Keratinocyte (primary cell): ENCODE results near the gene PAX5. TPM values are rescaled to one million over a fixed set of nuclear protein-coding genes. Genes with fewer than 3 reads are reported as not detected.
A peak's percentile ranks its signal among the peaks of the same experiment; 100 is the strongest.

Source experiments
- DNase-seq: peaks from one replicate; pipeline ENCODE4 v3.0.0-alpha.2; 2011; ENCODE audit warnings: low read depth, missing footprints, low spot score
- FAIRE-seq: peaks from 2 replicates; lab custom pipeline; 2011; peaks lifted over from hg19 to GRCh38; lab: Jason Lieb, UNC
- H2AFZ ChIP-seq: 2 replicates; pipeline ENCODE4 v1.6.0; 2012; ENCODE audit warnings: low read length, control low read depth, inconsistent platforms; ENCODE audit not compliant: control insufficient read depth
- H3K27ac ChIP-seq: 2 replicates; pipeline ENCODE4 v1.5.1; 2011; ENCODE audit warnings: low read length; ENCODE audit not compliant: control insufficient read depth, insufficient read depth
- H3K27me3 ChIP-seq: 3 replicates; pipeline ENCODE4 v1.6.0; 2011; ENCODE audit warnings: low read length; ENCODE audit not compliant: control insufficient read depth, insufficient read depth; ENCODE audit errors: extremely low read depth
- H3K36me3 ChIP-seq, 2 experiments: 2 replicates in 1 of 2; 3 replicates in 1 of 2; pipeline ENCODE4 v1.5.1; 2011; ENCODE audit warnings: low read length in 2 of 2, mild to moderate bottlenecking in 1 of 2; ENCODE audit not compliant: control insufficient read depth in 2 of 2, insufficient read depth in 2 of 2; ENCODE audit errors: extremely low read depth in 1 of 2
- H3K4me1 ChIP-seq: 3 replicates; pipeline ENCODE4 v1.5.1; 2011; ENCODE audit warnings: low read length; ENCODE audit not compliant: control insufficient read depth, insufficient read depth; ENCODE audit errors: extremely low read depth
- H3K4me2 ChIP-seq: 3 replicates; pipeline ENCODE4 v1.6.0; 2011; ENCODE audit warnings: low read depth, low read length; ENCODE audit not compliant: control insufficient read depth, insufficient read depth; ENCODE audit errors: extremely low read depth
- H3K4me3 ChIP-seq, 3 experiments: fragments of 200-600 bp in 1 of 3; sonication (generic) in 1 of 3; 2 replicates in 2 of 3; 3 replicates in 1 of 3; pipeline ENCODE4 v1.5.1; 2011 to 2016; ENCODE audit warnings: low read length in 3 of 3, mild to moderate bottlenecking in 3 of 3, control low read depth in 2 of 3, inconsistent platforms in 1 of 3, low read depth in 1 of 3, mixed read lengths in 1 of 3, mixed run types in 1 of 3, moderate library complexity in 1 of 3; ENCODE audit not compliant: control insufficient read depth in 2 of 3, insufficient read depth in 2 of 3; ENCODE audit errors: extremely low read depth in 1 of 3
- H3K79me2 ChIP-seq: 2 replicates; pipeline ENCODE4 v1.6.0; 2012; ENCODE audit warnings: low read length; ENCODE audit not compliant: control insufficient read depth, insufficient read depth
- H3K9ac ChIP-seq: 3 replicates; pipeline ENCODE4 v1.6.0; 2011; ENCODE audit warnings: low read length; ENCODE audit not compliant: control insufficient read depth, insufficient read depth; ENCODE audit errors: extremely low read depth
- H3K9me1 ChIP-seq: 3 replicates; pipeline ENCODE4 v1.6.0; 2011; ENCODE audit warnings: low read length; ENCODE audit not compliant: control insufficient read depth, insufficient read depth; ENCODE audit errors: extremely low read depth
- H3K9me3 ChIP-seq: 2 replicates; pipeline ENCODE4 v1.5.1; 2012; ENCODE audit warnings: low read depth, low read length; ENCODE audit not compliant: control insufficient read depth
- H4K20me1 ChIP-seq: 3 replicates; pipeline ENCODE4 v1.6.0; 2011; ENCODE audit warnings: low read length; ENCODE audit not compliant: control insufficient read depth, insufficient read depth; ENCODE audit errors: extremely low read depth
- EZH2 ChIP-seq: IDR thresholded peaks from one replicate; pipeline ENCODE4 v1.6.1; 2012; ENCODE audit warnings: inconsistent platforms, mild to moderate bottlenecking, low read length, moderate library complexity
- dilution Hi-C: fragments of 300-500 bp; cut with MboI; formaldehyde crosslinking; loops from one replicate; pipeline ENCODE4 v1.7.0; 2020; ENCODE audit warnings: low sequenced_read_pairs; ENCODE audit not compliant: extremely low pct_ligation_motif_present
- polyA plus RNA-seq, 5 experiments: library from polyadenylated mRNA; depleted of rRNA in 3 of 5; stranded (reverse) in 3 of 5; stranded (forward) in 1 of 5; unstranded in 1 of 5; fragments of >200 nt; gene quantifications; 1 replicate in 1 of 5; 2 replicates in 3 of 5; 3 replicates in 1 of 5; pipeline versions ENCODE4 v1.2.1 to v1.2.3, GENCODE V29; 2011 to 2012; ENCODE audit warnings: missing spikeins in 2 of 5, low read depth in 1 of 5, low replicate concordance in 1 of 5
- TF ChIP-seq, protein P1 (sequence below), 3 experiments: IDR thresholded peaks in 1 of 3; conservative IDR thresholded peaks in 1 of 3; optimal IDR thresholded peaks in 1 of 3; 2 replicates in 2 of 3; 3 replicates in 1 of 3; pipeline versions ENCODE3 to v1.5.1; 2011; ENCODE audit warnings: low read length in 3 of 3, mild to moderate bottlenecking in 3 of 3, moderate library complexity in 2 of 3, control low read depth in 1 of 3, inconsistent platforms in 1 of 3; ENCODE audit not compliant: insufficient read depth in 2 of 3; ENCODE audit errors: extremely low read depth in 1 of 3

The PAX5 gene
- polyA plus RNA-seq, 1 donor (not counting 4 experiments of a cell fraction or from before 2014, with no cell fraction given): not detected

GRCh38 chr9:36861528-36862205 lies 172.4 kb downstream of the PAX5 start:
- DNase-seq: no peak
- no peaks in the 10 kb centered on the region for H4K20me1 ChIP-seq
- H3K9me3 ChIP-seq: no peaks in the 10 kb centered on the region
- TF ChIP-seq, protein P1, sequence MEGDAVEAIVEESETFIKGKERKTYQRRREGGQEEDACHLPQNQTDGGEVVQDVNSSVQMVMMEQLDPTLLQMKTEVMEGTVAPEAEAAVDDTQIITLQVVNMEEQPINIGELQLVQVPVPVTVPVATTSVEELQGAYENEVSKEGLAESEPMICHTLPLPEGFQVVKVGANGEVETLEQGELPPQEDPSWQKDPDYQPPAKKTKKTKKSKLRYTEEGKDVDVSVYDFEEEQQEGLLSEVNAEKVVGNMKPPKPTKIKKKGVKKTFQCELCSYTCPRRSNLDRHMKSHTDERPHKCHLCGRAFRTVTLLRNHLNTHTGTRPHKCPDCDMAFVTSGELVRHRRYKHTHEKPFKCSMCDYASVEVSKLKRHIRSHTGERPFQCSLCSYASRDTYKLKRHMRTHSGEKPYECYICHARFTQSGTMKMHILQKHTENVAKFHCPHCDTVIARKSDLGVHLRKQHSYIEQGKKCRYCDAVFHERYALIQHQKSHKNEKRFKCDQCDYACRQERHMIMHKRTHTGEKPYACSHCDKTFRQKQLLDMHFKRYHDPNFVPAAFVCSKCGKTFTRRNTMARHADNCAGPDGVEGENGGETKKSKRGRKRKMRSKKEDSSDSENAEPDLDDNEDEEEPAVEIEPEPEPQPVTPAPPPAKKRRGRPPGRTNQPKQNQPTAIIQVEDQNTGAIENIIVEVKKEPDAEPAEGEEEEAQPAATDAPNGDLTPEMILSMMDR (optimal IDR thresholded peaks at IDR 0.05 in 1 of 3, IDR thresholded peaks at IDR 0.05 in 1 of 3, conservative IDR thresholded peaks at IDR 0.05 in 1 of 3; ENCODE audit: extremely low read depth in 1 of 3, insufficient read depth in 2 of 3, low read length in 3 of 3): no peak
- no peak for TF ChIP-seq EZH2
- no peak overlapping the region for H2AFZ ChIP-seq
- no peak overlapping the region for H3K4me3 ChIP-seq
- no peaks in the 10 kb centered on the region for H3K36me3 ChIP-seq
- peaks cover 13% of the 10 kb centered on the region for H3K4me1 ChIP-seq
- dilution Hi-C loops: no loop called here
- H3K9ac ChIP-seq: no peak overlapping the region
- FAIRE-seq: no peak
- no peak overlapping the region for H3K27ac ChIP-seq
- peaks cover 2% of the 10 kb centered on the region for H3K9me1 ChIP-seq
- H3K27me3 ChIP-seq: no peaks in the 10 kb centered on the region
- H3K79me2 ChIP-seq: no peaks in the 10 kb centered on the region
- H3K4me2 ChIP-seq: no peak overlapping the region

- Histone ChIP-seq H3K4me3 (peak overlapping the region; percentile 8 to 42 (median 25)), H3K27ac (no peak overlapping the region), H3K9ac (peak overlapping the region; percentile 47), H3K4me2 (peak overlapping the region; percentile 62), H2AFZ (peak overlapping the region; percentile 63), H3K79me2 (no peaks in the 10 kb centered on the region), H3K9me3 (no peaks in the 10 kb centered on the region), H3K9me1 (peaks cover 2% of the 10 kb centered on the region), H3K4me1 (peaks cover 13% of the 10 kb centered on the region), H3K27me3 (no peaks in the 10 kb centered on the region), H4K20me1 (no peaks in the 10 kb centered on the region), H3K36me3 (no peaks in the 10 kb centered on the region)
- FAIRE-seq (peak; percentile 94), DNase-seq (peak; percentile 35)
- no peak for TF ChIP-seq EZH2
- TF ChIP-seq, protein P1 (optimal IDR thresholded peaks at IDR 0.05 in 1 of 3, IDR thresholded peaks at IDR 0.05 in 1 of 3, conservative IDR thresholded peaks at IDR 0.05 in 1 of 3; ENCODE audit: extremely low read depth in 1 of 3, insufficient read depth in 2 of 3, low read length in 3 of 3): no peak
- dilution Hi-C loops: no loop called here
Observed at GRCh38 chr9:36858805-36859375, 175.2 kb downstream of the PAX5 start.
